Dermis microvascular lymphatic vessel endothelial cell (primary cell): ENCODE results near the gene DGKI. TPM values are rescaled to one million over a fixed set of nuclear protein-coding genes. Genes with fewer than 3 reads are reported as not detected.
A peak's percentile ranks its signal among the peaks of the same experiment; 100 is the strongest.

Source experiments
- DNase-seq, 2 donors: peaks; one replicate each; pipeline versions ENCODE4 v3.0.0 to v3.0.0-alpha.2; 2010; ENCODE audit warnings: low read depth in 2 of 2
- total RNA-seq: library from RNA; depleted of rRNA; stranded (reverse); fragments of >200 nt; gene quantifications from 2 replicates; pipeline ENCODE4 v1.2.1, GENCODE V29; 2014

DGKI gene
- total RNA-seq, 1 donor from 2014 or later, result 0.64 TPM

GRCh38 chr7:137354961-137355360, 491.8 kb downstream of the DGKI start:
- no peak for DNase-seq

DNA sequence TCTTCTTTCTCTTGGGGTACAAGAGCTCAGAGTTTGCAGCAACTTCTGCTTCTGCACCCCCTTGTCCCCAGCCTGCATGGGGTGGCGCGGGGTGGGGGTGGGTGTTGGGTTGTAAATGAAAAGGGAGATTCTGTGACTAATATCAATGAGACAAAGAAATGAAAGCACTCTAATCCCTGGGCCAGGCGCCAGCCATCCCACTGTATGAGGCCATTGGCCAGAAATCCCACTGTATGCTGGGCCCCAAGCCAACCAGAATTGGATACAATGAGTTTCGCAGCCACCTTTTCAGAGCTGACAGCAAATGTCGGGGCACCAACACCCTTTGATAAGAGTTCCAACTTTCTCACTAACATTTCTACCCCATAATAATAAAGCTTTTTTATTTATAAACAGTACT, 492.4 kb downstream of the DGKI start:
- DNase-seq, result peak in 1 of 2 donors; percentile 3

GRCh38 chr7:137351941-137352340, 494.8 kb downstream of the DGKI start:
- DNase-seq, result no peak

- DNase-seq, result no peak
These were observed 500.9 kb downstream of the DGKI start for GRCh38 chr7:137345799-137346449.

DNA sequence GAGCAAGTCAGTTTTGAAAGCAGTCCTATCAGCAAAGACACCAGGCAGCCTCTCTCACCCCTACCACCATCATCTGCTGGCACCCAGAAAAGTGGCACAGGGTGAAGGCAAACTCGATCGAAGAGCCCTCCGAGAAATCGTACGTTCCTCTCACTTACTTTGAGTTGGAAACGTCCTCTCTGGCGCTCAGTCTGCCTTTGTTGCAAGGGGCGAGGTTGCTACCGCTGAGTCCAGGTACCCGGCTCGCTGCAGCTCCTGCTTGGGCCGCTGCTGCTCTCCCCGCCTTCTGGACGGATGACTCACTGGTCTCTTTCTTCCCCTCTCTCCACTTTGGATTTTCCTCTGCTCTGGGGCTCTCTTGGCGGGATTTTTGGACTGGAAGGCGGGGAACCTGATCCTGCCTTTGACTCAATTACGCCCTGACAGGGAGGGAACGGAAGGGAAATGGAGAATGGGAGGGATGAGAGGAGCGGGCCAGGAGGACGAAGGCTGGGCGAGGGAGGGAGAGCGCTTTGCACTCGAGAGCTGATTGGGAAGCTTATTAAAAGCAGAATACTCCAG, 503.4 kb downstream of the DGKI start, which contains the start of gene PTN:
Gene PTN, minus strand, starts transcription at position 453 of the 561 bp plus-strand sequence. CDS start 88,760 bp downstream, outside the sequence.
- no peak for DNase-seq

DNA sequence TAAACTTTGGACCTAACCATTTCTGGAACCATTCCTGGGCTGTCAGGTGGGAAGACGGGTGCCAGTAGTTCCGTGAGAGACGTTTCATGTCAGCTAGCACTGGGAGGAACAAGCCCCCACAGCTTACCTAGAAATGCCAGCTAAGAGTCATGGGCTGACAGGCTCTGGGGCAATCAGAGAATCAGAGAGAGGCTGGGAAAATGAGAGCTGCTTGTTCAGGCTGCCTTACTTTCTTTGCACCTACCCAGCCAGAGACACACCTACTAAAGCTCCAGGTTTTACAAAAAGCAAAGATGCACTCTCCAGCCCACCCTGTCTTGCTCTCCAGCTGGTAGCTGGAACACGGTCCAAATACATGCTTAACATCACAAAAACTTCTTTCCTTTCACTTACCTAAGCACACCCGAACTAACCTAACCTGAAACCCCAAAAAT, 503.9 kb downstream of the DGKI start:
- DNase-seq, result no peak

DNA sequence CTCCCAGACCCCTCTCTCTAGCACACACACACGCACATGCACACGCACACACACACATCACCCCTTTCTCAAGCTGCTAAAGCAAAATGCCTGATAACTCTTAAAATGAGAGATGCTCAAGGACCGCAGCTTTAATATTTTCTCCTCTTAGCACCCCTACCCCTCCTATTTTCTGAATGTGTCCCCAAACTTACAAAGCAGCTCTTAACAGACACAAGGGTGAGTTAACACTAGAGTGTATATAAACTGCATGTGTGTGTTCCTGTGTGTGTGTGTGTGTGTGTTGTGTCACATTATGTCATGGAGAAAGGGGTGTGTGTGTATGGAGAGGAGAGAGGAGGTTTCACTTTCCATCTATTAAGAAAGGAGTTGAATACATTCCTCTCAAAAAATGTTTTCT, 504.5 kb downstream of the DGKI start:
- no peak for DNase-seq

DNA sequence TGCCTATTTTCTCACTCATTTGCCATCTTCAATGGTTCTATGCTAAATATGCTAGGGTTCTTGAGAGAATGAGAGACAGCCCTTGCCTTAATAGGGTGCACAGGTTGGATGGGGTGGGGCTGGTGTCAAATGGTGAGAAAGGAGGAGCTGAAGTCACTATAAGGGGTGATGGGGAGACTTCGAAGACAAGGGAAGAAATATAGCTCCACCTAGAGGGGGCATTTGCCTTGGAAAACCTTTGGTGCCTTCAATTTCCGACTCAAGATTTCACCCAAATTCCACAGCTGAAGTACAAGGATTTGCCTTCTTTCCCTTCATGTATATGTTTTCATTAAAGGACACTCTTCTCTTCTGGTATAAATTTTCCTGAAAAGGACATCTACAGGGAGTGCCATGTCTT, 508.9 kb downstream of the DGKI start:
- no peak for DNase-seq

- no peak for DNase-seq
These were observed 511.0 kb downstream of the DGKI start for GRCh38 chr7:137335814-137336213.

- no peak for DNase-seq
These were observed 515.4 kb downstream of the DGKI start for GRCh38 chr7:137331378-137331777.

Other genes starting within 250 kb of the DGKI start
- gene CREB3L2, start 155.1 kb upstream of the DGKI start, total RNA-seq, result 25.2 and 29.5 TPM in 2 replicates
- not detected in 2 replicates for gene AKR1D1, start 229.5 kb upstream of the DGKI start, total RNA-seq